Measurements from ENCODE around the gene SLC35G6.
A peak's percentile ranks its signal among the peaks of the same experiment; 100 is the strongest.

Gene SLC35G6

GRCh38 chr17:7508145-7508544, 26.9 kb downstream of the SLC35G6 start:
- DNase-seq = no peak

DNA sequence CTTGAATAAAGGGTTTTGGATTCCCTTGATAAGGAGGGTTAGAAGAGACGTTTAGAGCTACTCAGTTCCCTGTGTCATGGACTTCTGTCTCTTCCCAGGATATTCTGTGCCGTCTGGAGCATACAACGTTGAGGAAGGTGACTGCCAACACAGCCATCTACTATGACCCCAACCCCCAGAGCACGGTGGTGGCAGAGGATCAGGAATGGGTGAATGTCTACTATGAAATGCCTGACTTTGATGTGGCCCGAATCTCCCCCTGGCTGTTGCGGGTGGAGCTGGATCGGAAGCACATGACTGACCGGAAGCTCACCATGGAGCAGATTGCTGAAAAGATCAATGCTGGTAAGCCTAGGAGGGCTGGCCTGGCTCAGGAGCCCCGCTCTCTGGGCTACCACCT, 27.6 kb downstream of the SLC35G6 start:
- no peak for DNase-seq

DNA sequence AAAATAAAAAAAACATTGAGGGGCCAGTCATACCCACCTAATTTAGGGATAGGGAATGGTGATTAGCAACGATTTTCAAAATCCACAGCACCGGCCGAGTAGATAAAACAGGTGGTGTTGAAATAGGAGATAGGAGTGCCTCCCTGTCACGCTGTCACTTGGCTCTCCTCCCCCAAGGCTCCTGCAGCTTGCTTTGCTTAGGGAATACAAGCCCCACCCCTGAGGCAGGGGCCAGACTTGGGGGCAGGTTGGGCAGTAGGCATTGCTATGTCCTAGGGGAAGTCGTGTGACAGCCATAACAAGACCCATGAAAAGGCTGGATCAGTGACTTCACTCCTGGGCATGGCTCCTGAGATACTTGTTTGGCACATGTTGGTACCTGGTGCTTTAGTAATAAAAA, 28.7 kb downstream of the SLC35G6 start:
- DNase-seq = no peak

GRCh38 chr17:7511108-7511507, 29.9 kb downstream of the SLC35G6 start:
- no peak for DNase-seq

DNA sequence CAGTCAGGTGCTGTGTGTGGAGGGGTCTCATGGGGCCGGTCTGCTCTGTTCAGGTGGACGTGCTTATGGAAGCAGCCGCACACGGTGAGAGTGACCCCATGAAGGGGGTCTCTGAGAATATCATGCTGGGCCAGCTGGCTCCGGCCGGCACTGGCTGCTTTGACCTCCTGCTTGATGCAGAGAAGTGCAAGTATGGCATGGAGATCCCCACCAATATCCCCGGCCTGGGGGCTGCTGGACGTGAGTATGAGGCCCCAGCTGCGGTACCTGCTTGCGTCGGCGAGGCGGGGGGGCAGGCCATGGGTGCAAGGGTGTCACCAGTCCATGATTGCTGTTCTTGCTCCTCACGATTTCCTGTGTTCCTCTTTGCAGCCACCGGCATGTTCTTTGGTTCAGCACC, 30.9 kb downstream of the SLC35G6 start:
- no peak for DNase-seq

DNA sequence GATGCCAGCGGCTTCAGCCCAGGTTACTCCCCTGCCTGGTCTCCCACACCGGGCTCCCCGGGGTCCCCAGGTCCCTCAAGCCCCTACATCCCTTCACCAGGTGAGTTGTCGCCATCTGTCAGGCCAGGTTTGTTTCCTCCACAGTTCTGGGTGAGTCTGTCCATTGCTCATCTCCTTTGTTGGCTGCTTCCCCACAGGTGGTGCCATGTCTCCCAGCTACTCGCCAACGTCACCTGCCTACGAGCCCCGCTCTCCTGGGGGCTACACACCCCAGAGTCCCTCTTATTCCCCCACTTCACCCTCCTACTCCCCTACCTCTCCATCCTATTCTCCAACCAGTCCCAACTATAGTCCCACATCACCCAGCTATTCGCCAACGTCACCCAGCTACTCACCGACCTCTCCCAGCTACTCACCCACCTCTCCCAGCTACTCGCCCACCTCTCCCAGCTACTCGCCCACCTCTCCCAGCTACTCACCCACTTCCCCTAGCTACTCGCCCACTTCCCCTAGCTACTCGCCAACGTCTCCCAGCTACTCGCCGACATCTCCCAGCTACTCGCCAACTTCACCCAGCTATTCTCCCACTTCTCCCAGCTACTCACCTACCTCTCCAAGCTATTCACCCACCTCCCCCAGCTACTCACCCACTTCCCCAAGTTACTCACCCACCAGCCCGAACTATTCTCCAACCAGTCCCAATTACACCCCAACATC, 31.7 kb downstream of the SLC35G6 start:
- DNase-seq = no peak

- DNase-seq = no peak
Measured at GRCh38 chr17:7513850-7514419, 32.7 kb downstream of the SLC35G6 start.

GRCh38 chr17:7515911-7516610, 34.8 kb downstream of the SLC35G6 start:
- DNase-seq = no peak

DNA sequence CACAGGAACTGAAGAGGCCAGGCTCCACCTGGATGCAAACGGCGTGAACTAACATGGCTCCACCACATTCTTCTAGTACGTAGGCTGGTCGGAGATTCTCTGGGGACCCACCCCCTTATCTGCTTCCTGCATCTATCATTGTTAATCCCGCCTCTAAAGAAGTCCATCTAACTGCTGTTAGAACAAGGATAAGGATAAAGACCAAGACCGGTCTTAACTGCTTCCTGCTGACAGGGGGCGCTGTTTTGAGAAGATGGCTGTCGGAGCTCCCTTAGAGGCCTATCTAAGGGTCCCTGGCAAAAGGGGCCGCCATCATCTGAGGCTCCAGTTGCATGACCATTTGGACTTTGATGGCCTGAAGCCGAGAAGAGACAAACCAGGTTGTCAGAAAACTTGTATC, 41.8 kb downstream of the SLC35G6 start:
- peak; percentile 56 for DNase-seq

GRCh38 chr17:7528842-7529241, 47.6 kb downstream of the SLC35G6 start:
- DNase-seq = no peak

GRCh38 chr17:7530023-7530900, 49.0 kb downstream of the SLC35G6 start:
- DNase-seq = no peak
